HL-60 (cell line): ENCODE results near the gene EPHB2.

Source experiments
- CTCF ChIP-seq: IDR thresholded peaks from one replicate; pipeline ENCODE4 v1.5.1; 2011; ENCODE audit warnings: low read length, control low read depth, inconsistent platforms; ENCODE audit not compliant: insufficient read depth
- GABPA ChIP-seq: IDR thresholded peaks from 2 replicates; pipeline ENCODE4 v1.6.1; 2012; ENCODE audit warnings: low read depth
- POLR2AphosphoS5 ChIP-seq: IDR thresholded peaks from 2 replicates; pipeline ENCODE4 v1.6.1; 2012; ENCODE audit warnings: low read depth
- REST ChIP-seq: IDR thresholded peaks from 2 replicates; pipeline ENCODE4 v1.6.1; 2012; ENCODE audit warnings: low read depth; ENCODE audit not compliant: insufficient replicate concordance
- SPI1 ChIP-seq: IDR thresholded peaks from 2 replicates; pipeline ENCODE4 v1.6.1; 2012; ENCODE audit warnings: low read depth, mild to moderate bottlenecking, borderline replicate concordance

GRCh38 chr1:22846458-22846857 is 135.8 kb downstream of the EPHB2 start:
- TF ChIP-seq CTCF, result no peak
- TF ChIP-seq POLR2AphosphoS5, result no peak
- no peak for TF ChIP-seq GABPA
- no peak for TF ChIP-seq SPI1
- no peak for TF ChIP-seq REST
